Ectodermal cell (in vitro differentiated cells): ENCODE results near the gene SDK1.

ENCODE experiments used
- H3K27ac ChIP-seq: 2 replicates; pipeline ENCODE4 v1.7.0; 2013; ENCODE audit warnings: mild to moderate bottlenecking, low read depth, low read length; ENCODE audit not compliant: insufficient read depth, poor library complexity, severe bottlenecking
- H3K27me3 ChIP-seq: 2 replicates; pipeline ENCODE4 v1.7.0; 2013; ENCODE audit warnings: mild to moderate bottlenecking, low read length; ENCODE audit not compliant: insufficient read depth, control insufficient read depth, poor library complexity, severe bottlenecking
- H3K36me3 ChIP-seq: one replicate; pipeline ENCODE4 v1.7.0; 2013; ENCODE audit warnings: low read length; ENCODE audit not compliant: control insufficient read depth, insufficient read depth
- H3K4me1 ChIP-seq: one replicate; pipeline ENCODE4 v1.7.0; 2013; ENCODE audit warnings: low read length; ENCODE audit not compliant: control insufficient read depth, insufficient read depth
- H3K4me3 ChIP-seq: 2 replicates; pipeline ENCODE4 v1.7.0; 2013; ENCODE audit warnings: low read depth, low read length, control low read depth; ENCODE audit not compliant: insufficient read depth
- H3K9me3 ChIP-seq: 2 replicates; pipeline ENCODE4 v1.7.0; 2013; ENCODE audit warnings: mild to moderate bottlenecking, low read length, moderate library complexity; ENCODE audit not compliant: control insufficient read depth
- WGBS, 2 experiments: methylation state at CpG; one replicate each; pipeline ENCODE4 v1.1.7; 2013; ENCODE audit warnings: missing lambda C conversion rate in 2 of 2; 5-methylcytosine and 5-hydroxymethylcytosine counted together

Gene SDK1

DNA sequence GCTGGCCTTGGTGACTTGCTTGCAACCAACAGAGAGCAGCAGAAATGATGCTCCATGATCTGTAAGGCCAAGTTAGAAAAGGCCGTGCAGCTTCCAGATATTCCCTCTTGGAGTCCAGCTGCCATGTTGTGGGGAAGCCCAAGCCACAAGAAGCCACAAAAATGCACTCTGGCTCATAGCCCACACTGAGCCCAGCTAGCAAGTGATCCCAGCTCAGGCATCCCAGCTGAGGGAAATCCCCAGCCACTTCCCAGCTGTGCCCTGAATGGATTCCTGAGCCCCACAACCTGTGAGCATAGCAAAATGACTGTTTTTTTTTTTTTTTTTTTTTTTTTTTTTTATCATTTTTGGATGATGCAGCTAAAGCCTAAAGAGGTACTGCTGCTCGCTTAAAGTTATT, 11.1 kb upstream of the SDK1 start:
- H3K4me1 ChIP-seq: no peaks in the 10 kb centered on the region
- no peak overlapping the region for H3K4me3 ChIP-seq
- H3K9me3 ChIP-seq: no peaks in the 10 kb centered on the region
- H3K36me3 ChIP-seq: no peaks in the 10 kb centered on the region
- H3K27ac ChIP-seq: no peak overlapping the region
- 95 to 98% methylated on average over 2 of the region's 2 CpGs for WGBS, 2 experiments
- no peaks in the 10 kb centered on the region for H3K27me3 ChIP-seq

DNA sequence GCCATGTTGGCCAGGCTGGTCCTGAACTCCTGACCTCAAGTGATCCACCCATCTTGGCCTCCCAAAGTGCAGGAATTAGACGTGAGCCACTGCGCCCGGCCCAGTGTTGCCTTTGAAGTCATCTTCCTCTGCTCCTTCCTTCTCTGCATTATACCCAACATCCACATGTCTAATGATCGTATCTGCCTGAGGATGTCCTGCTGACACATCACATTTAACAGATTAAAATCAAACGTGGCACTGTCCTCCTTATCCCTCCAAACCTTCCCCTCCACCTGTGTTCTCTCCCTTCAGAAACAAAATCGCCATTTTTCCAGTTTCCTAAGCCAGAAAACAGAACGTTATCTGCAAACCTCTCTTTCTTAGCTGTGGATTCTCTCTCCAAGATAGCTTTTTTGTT, 8.4 kb upstream of the SDK1 start:
- H3K9me3 ChIP-seq: no peaks in the 10 kb centered on the region
- H3K27ac ChIP-seq: no peak overlapping the region
- H3K36me3 ChIP-seq: no peaks in the 10 kb centered on the region
- no peaks in the 10 kb centered on the region for H3K4me1 ChIP-seq
- H3K27me3 ChIP-seq: no peaks in the 10 kb centered on the region
- 82 to 83% methylated on average over 7 of the region's 7 CpGs for WGBS, 2 experiments
- H3K4me3 ChIP-seq: no peak overlapping the region

DNA sequence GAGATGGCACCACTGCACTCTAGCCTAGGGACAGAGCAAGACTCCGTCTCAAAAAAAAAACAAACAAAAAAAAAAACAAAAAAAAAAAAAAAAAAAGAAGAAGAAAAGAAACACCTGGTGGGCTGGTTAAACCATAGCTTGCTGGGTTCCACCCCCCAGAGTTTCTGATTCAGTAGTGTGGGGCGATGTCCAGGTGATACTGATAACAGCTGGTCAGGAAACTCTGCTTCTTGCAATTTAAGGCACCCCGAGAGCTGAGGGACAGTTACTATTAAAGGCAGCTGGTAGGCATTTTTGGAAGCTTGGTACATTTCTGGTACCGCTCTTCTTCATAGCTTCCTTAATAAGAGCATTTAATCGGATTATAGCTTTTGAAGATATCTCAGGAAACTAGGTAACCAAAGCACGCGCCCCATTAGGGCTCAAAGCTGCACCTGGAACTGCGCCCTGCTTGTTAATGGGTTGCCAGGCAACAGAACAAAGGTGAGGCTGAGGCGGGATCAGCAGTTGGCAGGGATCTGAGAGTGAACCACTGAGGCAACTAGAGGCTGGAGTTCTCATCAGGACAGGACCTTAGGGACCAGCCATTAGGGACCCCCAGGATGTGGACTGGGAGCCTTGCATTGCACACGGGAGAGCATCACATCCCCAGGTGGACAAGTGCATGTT, 6.5 kb upstream of the SDK1 start:
- Histone ChIP-seq H3K4me3 (no peak overlapping the region), H3K27me3 (peaks cover 2% of the 10 kb centered on the region), H3K9me3 (no peaks in the 10 kb centered on the region), H3K36me3 (no peaks in the 10 kb centered on the region), H3K27ac (no peak overlapping the region), H3K4me1 (no peaks in the 10 kb centered on the region)
- 85 to 87% methylated on average over 9 to 10 of the region's 10 CpGs for WGBS, 2 experiments

DNA sequence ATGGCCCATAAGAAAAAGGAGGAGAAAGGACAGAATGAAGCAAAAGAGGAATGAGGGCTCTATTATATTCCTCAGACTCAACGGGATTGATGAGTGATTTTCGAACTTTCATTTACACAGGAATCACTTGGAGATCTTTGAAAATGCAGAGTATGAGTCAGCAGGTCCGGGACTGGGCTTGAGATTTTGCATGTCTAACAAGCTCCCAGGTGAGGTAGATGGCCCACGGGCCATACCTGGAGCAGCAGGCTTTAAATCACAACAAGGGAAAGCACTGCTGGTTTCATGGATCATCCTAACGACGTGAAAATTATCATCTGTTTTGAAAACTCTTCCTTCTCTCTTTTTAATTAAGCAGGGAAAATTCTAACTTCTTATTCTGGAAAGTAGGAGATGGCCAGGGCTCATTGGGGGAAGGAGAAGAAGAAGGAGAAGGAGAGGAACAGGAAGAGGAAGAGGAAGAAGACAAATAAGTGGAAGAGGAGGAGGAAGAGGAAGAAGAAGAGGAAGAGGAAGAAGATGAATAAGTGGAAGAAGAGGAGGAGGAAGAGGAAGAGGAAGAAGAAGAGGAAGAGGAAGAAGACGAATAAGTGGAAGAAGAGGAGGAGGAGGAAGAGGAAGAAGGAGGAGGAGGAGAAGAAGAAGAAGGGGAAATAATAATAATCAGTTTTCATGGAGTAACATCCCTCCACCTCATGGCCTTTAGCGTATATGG, 3.8 kb upstream of the SDK1 start:
- no peak overlapping the region for H3K4me3 ChIP-seq
- no peak overlapping the region for H3K27ac ChIP-seq
- no peaks in the 10 kb centered on the region for H3K36me3 ChIP-seq
- WGBS, 2 experiments: 81% methylated on average over 7 to 8 of the region's 8 CpGs
- H3K9me3 ChIP-seq: no peaks in the 10 kb centered on the region
- H3K4me1 ChIP-seq: no peaks in the 10 kb centered on the region
- H3K27me3 ChIP-seq: peaks cover 19% of the 10 kb centered on the region

DNA sequence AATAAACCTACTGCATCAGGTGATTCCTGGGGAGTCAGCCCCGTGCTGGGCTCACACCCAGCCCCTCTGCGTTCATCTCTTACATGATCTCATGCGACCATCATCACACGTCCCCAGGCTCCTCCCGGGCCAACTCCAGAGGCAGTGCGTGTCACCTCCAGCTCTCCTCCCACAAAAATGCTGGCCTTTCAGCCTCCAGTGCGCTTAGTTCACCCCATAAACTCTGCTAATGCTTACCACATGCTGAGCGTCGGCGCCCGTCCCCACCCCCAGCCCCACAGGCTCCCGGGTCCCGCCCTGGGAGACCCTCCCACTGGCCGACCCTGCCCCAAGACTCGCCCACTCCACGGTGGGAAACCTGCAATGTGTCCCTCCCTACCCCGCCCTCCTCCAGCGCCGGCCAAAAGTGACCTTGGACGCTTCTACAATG, 816 bp upstream of the SDK1 start:
- H3K4me3 ChIP-seq: peak overlapping the region; percentile 53

DNA sequence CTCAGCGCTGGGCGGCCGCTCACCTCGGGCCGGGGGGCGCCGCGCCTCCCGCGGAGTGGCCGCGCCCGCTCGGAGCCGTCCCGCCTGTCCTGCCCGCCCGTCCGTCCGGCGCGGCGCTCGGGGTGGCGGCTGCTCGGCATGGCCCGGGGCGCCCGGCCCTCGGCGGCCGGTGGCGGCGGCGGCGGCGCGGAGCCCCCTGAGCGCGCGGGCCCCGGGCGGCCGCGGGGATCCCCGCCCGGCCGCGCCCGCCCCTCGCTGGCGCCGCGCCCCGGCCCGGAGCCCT, 338 bp downstream of the SDK1 start:
- Histone ChIP-seq H3K36me3 (no peaks in the 10 kb centered on the region), H3K27me3 (peaks cover 39% of the 10 kb centered on the region), H3K9me3 (no peaks in the 10 kb centered on the region), H3K4me1 (no peaks in the 10 kb centered on the region), H3K27ac (no peak overlapping the region), H3K4me3 (peak overlapping the region; percentile 43)
- 0% methylated on average over 56 of the region's 56 CpGs for WGBS, 2 experiments

More for the DNA sequence above, 816 bp upstream of the SDK1 start:
- no peaks in the 10 kb centered on the region for H3K36me3 ChIP-seq
- H3K9me3 ChIP-seq: no peaks in the 10 kb centered on the region
- no peaks in the 10 kb centered on the region for H3K4me1 ChIP-seq
- H3K27me3 ChIP-seq: peaks cover 39% of the 10 kb centered on the region
- 8% methylated on average over 20 of the region's 20 CpGs for WGBS, 2 experiments
- no peak overlapping the region for H3K27ac ChIP-seq

DNA sequence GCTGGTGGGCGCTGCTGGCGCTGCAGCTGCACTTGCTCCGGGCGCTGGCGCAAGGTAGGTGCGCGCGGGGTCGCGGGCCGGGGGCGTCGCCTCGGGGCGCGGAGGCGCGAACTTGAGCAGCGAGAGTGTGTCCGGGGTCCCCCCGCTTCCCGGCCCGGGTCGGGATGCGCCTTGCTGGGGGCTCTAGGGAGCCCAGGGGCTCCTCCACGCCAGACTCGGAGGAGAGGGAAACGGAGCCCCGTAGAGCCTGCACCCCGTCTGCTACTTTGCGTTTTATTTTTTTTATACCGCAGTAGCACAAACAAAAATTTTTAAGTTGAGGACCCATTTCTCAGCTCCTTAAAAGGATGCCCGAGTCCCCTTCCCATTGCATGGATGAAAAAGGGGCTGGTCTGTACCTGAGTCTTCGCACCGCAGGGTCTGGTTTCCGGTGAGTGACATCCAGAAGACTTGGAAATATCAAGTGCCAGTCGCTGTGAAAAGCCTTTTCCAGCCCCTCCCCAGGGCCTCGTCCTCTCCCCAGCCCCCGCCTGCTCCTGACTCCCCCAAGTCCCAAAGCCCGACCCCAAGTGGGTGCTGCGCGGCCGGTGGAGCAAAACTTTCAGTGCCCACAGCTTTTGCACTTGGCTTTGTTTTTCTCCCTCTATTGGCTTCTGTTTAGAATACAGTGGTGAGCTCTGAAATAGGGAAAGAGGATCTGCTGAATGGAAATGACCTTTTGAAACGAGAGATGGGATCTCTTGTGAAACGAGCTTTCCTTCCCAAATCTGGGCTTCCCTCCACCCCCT, 973 bp downstream of the SDK1 start:
- H3K27me3 ChIP-seq: peaks cover 39% of the 10 kb centered on the region
- H3K9me3 ChIP-seq: no peaks in the 10 kb centered on the region
- 0 to 1% methylated on average over 45 of the region's 45 CpGs for WGBS, 2 experiments
- peak overlapping the region; percentile 32 for H3K4me3 ChIP-seq
- H3K36me3 ChIP-seq: no peaks in the 10 kb centered on the region
- H3K27ac ChIP-seq: no peak overlapping the region
- no peaks in the 10 kb centered on the region for H3K4me1 ChIP-seq

DNA sequence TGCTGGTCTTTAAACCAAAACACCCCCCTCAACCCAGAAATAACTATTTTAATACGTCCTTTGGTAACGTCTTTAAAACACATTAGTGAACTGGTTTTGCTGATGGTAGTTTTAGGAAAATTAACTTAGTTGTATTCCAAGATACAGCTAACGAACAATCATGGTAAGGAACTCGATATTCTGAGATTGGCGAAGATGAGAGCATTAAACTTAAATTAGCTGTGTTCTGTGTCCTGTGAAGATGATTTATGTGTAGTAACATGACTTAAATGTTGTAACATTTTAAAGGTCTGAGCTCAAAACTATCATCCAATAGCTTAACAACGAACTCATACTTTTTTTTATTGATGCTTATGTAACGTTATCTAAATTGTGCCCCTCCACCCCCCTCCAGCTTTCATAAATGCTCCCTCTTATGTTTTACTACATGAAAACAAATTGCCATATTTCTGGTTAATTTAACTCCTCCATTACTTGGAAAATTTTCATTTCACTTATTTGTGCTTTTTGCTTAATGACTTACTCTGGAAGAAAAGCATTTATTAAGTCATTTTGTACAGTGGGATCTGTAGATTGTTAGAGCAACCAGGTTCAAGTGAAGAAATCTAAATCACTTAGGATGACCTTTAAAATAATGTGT, 1.7 kb downstream of the SDK1 start:
- no peak overlapping the region for H3K4me3 ChIP-seq
- WGBS, 2 experiments: 77 to 80% methylated on average over 6 to 7 of the region's 7 CpGs
- H3K27me3 ChIP-seq: peaks cover 39% of the 10 kb centered on the region
- no peaks in the 10 kb centered on the region for H3K36me3 ChIP-seq
- no peaks in the 10 kb centered on the region for H3K4me1 ChIP-seq
- H3K27ac ChIP-seq: no peak overlapping the region
- no peaks in the 10 kb centered on the region for H3K9me3 ChIP-seq

DNA sequence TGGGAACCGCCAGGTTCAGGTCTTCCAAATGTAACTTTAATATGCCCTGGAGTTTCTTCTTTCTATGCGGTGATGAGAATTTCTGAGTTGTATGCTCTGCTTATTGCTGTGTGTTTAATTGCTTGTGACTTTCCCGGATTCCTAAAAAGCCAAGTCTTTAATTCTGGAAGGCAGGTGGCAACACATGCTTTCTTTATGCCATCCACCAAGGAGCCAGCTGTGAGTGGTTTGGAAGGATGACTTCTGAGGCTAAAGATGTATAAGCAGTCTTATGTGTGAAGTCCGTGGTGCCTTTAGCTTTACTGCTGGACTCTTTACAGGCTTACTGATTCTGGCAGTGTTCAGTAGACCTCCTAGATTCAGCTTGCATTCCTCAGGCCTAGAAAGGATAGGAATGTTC, 3.1 kb downstream of the SDK1 start:
- Histone ChIP-seq H3K27ac (no peak overlapping the region), H3K36me3 (no peaks in the 10 kb centered on the region), H3K9me3 (no peaks in the 10 kb centered on the region), H3K27me3 (peaks cover 39% of the 10 kb centered on the region), H3K4me3 (no peak overlapping the region), H3K4me1 (no peaks in the 10 kb centered on the region)
- WGBS, 2 experiments: 90 to 93% methylated on average over 4 of the region's 4 CpGs

DNA sequence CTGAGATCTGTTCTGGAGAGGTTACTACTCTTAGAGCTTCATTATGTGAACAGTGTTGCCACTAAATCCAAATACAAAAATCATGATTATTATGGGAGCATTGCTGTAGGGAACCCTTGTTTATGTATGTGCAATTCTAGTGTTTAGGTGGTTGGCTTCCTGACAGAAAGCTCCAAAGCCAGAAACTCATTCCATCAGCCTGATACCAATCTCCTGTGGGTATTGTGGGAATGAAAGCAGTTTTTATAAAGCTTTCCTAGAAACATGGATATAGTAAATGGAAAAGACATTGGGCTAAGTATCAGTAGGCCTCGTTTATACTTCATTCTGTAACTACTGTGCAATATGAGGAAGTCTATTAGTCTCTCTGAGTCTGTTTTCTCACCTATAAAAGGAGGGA, 6.4 kb downstream of the SDK1 start:
- H3K4me3 ChIP-seq: no peak overlapping the region
- no peaks in the 10 kb centered on the region for H3K9me3 ChIP-seq
- H3K27ac ChIP-seq: no peak overlapping the region
- no peaks in the 10 kb centered on the region for H3K36me3 ChIP-seq
- no peaks in the 10 kb centered on the region for H3K4me1 ChIP-seq
- WGBS, 2 experiments: 75 to 84% methylated on average over 1 of the region's 1 CpG
- peaks cover 18% of the 10 kb centered on the region for H3K27me3 ChIP-seq
